Activated T-helper 1 cell treated with anti-CD3 and anti-CD28 coated beads, Interleukin-2, amount 50 U/mL, for 16 hours (primary cell): Measurements from ENCODE around the gene PON3.
"Not testable (repeated sequence)": the region's sequence is repeated elsewhere in the genome, so short reads cannot be mapped to it uniquely, and the experiment has no call there.

Source experiments
- DNase-seq, 2 donors: peaks; one replicate each; pipeline ENCODE4 v3.0.0-alpha.2; 2020; ENCODE audit warnings: low read depth in 1 of 2, low spot score in 1 of 2

The PON3 gene

DNA sequence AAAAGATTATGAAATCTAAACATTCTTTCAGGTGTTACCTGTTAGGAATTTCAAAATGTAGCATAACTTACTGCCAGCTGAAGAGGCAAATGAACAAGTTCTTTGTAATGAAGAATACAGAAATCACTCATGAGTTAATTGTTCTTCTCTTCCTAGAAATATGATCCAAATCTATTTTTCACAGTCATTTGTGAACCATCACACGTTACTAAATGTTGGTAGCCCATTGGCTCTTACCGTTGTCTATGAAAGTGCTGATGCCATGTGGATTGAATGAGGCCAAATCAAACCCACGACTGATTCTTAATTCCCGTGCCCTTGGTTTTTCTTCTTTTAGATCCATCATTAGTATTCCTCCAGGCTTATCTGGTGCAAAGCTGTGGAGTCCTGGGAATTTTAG is 15.9 kb upstream of the PON3 start:
- no peak for DNase-seq

DNA sequence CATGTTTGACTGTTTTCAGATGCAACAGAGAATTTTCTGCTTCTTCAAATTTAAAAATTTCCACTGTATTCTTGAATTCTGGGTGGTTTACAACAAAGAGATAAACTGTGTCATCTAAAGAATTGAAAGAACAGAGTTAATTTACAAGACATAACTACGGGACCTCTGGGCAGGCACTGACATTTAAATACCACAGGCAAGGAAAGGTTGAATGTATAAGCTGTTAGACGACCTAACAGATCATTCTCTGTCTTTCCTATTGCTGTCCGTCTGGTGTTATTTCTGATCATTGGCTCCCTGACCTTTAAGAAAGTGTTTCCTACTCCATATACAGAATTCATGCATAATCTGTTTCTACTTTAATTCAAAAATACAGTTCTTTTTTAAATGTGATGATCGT is 15.5 kb upstream of the PON3 start:
- DNase-seq: no peak

DNA sequence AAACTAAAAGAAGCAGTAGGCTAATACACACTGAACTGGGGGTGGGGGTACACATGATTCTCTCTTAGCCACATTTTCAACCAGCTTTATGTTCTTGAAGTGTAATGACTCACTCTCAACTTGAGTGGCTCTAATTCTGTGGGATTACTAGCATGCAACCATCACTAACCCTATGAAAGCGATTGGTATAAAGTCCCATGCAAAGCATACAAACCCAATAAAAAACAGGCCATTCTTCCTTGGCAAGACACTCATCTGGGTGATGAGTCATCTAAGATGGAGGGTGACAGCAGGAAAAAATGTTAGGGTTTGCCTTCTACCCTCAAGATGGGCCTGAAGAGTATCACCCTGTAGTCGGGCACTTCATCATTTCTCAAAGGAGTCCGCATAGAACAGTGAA is 14.9 kb upstream of the PON3 start:
- no peak for DNase-seq

DNA sequence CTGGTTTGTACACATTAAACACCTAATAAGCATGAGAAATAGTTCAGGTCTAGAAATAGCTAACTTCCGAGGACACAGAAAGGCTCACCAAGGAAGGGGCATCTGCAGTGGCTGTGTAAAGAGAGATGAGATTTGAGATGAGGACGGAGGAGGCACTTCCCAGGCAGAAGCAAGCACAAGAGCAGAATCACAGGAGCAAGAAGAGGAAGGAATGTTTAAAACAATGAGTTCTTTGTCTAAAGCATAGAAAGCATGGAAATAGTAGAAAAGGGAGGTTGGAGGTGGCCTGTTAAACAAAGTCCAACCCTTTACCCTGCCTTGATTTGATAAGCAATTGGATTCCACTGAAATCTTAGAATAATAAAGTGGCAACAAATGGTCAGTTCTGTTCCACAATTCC is 11.6 kb upstream of the PON3 start:
- no peak for DNase-seq

DNA sequence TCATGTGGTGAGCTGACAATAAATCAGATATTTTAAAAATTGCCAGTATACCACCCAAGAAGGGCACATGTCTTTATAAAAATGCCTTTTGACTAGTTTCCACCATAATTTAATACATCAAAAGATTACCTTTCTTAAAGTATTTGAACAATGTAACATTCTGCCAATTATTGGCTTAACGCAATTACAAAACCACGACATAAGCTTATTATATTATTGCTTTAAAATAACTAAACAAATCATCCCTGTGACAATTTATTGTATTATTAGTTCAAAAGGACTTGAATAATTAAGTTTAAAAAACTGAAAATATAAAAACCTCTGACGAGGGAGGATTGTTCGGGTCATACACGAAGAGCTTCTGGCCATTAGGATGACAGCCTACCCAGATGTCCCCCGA is 9.6 kb upstream of the PON3 start:
- no peak for DNase-seq

DNA sequence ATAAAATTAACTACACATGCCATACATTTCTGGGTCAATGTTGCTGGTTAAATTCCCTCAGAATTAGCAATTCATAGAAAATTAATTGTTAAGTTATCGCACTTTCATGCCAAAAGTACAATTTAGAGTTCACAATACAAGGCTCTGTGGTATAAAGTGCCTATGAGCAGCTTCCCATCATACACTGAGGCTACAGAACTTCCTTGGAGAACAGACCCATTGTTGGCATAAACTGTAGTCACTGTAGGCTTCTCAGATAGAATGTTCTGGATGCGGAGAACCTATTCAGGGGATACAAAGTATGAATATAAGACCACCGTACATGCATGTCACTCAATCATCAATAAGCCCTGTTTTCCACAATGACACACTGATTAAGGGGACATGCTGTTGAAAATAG is 9.0 kb upstream of the PON3 start:
- no peak for DNase-seq

DNA sequence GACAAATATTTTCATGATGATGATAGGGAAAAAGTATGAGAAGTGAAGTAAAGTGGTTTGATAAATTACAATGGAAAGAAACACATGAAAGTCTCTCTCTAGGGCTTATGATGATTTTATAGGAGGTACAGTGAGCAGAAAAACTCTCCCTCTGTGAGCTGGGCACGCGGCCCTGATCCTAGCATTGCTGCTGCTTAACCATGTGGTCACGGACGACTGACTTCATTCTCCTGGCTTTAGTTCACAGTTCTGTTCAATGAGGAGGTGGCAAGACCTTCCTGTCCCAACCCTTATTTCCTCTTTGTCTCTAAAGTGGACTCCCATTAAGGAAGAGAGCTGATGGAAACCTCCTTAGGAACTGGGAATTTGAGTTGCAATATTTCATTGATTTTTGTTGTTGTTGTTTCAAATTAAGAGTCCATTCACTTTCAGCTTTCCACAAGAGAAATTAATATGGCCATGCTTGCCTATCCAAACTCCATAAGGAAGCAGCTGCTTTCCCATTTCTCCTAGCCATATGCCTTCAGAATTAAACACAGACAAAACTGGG is 8.2 kb upstream of the PON3 start:
- DNase-seq: no peak

DNA sequence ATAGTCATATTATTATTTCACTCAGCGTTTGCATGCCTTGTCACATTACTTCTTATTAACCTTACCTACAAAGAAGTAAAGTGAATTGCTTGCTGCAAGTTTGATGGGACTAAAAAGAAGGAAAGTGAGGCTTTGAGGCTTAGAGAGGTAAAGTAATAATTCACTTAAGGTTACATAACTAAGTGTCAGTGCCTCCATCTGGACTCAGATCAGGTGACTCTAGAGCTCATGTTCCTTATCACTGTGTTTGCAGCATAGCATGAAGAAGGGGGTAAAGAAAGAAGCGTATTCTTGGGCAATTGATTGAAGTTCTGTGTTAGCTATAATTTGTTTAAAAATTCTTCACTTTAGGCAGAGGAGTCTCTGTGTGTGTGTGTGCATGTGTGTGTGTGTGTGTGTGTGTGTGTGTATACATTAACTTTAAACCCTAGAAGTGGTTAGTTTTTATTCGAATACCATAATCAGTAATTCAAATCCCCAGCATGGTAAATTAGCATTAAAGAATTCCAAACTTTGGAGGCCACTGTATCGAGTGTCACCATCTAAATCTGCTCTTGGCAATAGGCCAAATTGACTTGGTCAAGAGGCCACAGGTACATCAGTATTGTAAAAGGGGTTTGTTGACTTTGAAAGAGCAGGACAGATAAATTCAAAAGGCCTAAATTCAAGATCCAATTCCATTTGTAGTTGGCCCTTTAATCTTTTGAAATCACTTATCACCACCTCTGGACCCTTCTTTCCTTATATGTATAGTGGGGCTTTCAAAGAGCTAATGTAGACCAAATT is 2.2 kb upstream of the PON3 start:
- no peak for DNase-seq

DNA sequence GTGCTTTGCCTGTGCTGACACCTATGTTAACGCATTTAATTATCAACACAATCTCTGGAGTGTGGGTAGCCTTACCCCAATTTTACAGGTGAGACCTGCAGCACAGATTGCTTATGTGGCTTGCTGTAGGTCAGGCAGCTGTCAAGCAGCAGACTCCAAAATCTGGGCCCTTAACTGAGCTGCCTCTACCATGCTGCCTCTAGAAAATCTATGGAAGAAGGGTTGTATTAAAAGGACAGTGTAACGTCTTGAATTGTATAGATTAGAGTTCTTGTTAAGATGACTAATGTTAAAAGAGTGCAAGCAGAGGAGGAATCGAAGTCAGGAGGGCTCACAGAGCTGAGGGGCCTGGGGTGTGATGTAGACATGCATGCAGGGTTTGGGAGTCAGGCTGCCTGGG is 1.2 kb upstream of the PON3 start:
- DNase-seq: no peak

DNA sequence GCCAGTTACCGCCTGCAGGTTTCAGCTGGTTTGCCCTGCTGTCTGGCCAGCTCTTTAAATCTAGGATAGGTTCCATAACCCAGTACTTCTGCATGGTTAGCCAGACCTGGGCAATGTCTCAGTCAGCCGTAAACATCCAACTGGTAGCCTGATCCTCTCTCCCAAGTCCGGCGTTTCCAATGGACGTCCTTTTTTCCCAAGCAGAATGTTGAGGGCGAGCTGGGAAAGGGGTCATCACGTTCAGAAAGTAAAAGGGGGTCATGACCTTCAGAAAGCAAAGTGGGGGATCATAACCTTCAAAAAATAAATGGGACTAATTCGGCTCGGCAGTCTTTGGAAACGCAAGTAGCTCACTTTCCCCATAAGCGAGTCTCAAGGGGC is 430 bp downstream of the PON3 start:
- no peak for DNase-seq

DNA sequence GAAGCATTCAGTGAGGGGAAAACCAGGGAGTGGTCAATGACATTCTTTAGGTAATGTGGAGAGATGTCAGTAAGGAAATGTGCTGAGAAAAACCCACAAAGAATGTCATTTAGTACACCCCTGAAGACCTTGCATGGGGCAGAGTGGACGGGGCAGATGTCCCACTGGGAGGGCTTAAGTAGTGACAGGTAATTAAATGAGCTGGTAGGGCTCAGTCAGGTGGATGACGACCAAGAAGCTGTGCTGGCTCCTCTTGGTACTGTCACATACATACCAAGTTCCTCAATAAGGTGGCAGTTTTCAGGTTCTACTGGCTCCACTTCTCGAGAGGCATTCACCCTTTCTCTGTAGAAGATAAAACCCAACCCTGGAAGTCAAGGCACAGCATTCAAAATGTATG is 1.8 kb downstream of the PON3 start:
- DNase-seq: no peak

DNA sequence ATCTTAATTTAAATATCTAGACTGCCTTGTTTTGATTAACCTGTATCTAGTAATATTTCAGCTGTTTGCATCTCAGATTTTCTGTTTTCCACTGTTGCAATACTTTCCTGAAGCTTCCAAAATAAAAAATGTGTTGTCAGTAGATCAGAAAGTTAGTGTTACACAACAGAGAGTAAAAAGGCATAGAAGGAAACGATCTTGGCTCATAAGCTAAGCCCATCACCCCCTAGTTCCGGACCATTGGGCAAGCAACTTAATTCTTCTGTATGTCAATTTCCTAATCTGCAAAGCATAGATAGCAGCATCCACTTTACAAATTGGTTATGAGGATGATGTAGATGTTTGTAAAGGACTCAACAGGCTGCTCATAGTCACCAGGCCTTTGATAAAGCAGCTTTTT is 4.4 kb downstream of the PON3 start:
- no peak for DNase-seq

DNA sequence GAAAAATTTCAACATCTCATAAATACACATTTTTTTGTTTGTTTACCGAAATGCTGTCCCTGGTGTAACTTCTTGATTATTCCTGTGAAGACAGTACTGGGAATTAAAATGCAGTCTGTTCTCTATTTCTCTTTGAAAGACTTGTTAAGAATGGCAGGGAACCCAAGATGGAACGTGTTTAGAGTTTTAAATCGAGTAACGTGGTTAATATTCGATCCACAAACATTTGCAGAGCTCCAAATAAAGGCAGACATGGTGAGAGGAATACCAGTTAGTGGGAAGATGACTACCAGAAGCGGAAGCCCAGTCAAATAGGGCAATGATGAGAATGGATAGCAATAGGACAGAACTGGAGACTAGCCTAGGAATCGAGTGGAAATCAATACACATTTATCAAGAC is 6.7 kb downstream of the PON3 start:
- DNase-seq: no peak

DNA sequence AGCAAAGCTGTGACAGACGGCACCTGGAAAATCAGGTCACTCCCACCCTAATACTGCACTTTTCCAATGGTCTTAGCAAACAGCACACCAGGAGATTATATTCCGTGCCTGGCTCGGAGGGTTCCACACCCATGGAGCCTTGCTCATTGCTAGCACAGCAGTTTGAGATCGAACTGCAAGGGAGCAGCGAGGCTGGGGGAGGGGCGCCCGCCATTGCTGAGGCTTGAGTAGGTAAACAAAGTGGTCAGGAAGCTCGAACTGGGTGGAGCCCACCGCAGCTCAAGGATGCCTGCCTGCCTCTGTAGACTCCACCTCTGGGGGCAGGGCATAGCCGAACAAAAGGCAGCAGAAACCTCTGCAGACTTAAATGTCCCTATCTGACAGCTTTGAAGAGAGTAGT is 16.7 kb downstream of the PON3 start:
- DNase-seq: not testable (repeated sequence)

DNA sequence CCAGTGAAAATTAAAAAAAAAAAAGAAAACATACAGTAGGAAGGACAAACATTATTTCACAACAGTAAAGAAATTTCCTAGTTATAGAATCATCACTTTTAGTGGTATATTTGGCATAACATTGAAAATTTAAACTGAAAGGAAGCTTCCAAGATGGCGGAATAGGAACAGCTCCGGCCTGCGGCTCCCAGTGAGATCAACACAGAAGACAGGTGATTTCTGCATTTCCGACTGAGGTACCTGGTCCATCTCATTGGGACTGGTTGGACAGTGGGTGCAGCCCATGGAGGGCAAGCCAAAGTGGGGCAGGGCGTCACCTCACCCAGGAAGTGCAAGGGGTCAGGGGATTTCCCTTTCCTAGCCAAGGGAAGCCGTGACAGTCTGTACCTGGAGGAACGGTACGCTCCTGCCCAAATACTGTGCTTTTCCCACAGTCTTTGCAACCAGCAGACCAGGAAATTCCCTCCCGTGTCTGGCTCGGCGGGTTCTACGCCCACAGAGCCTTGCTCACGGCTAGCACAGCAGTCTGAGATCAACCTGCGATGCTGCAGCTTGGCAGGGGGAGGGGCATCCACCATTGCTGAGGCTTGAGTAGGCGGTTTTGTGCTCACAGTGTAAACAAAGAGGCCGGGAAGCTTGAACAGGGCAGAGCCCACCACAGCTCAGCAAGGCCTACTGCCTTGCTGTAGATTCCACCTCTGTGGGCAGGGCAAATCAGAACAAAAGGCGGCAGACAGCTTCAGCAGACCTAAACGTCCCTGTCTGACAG is 19.4 kb downstream of the PON3 start:
- no peak for DNase-seq

DNA sequence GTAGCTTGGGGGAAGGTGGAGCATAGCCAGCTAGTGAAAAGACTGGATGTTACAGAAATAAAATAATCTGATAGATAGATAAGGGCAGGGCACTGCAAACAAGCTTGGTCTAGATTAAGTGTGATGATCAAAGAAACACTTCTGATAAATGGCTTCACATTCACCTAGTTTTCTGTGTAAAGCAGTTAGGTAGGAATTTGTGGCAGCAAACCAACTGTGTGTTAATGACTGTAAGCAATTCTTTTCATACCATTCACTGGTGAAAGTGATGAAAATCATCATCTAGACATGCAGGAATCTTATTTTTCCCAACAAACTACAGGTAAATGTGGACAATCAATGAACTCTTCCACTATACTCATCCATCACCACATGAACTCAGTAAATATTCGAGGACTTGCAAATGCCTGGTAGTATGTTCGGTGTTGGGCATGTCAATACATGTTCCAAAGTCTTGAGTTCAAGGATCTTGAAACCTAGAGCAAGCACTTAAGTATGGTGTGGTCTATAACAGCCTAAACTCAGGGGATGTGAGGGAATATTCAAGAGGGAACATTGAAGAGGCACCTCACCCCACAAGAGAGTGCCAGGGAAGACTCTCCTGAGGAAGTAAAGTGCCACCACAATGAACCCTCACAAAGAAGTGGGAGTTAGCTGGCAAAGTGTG is 20.5 kb downstream of the PON3 start:
- no peak for DNase-seq

DNA sequence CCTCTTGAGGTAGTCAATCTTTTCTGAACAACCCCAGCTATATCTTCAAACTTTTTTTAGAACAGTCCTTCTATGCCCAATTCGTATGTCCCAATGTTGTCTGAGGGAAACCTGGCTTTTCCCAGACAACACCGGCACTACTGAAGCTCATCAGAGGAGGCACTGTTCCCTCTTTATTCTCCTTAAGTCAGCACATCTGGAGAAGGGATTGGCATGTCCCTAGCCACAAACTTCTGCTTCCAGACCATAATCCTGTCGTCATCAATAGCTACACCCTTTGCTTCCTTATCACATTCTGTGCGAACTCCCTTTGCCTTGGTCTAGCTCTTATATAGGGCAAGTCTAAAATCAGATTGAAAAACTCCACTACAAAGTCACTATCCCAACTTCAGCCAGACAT is 22.9 kb downstream of the PON3 start:
- no peak for DNase-seq

DNA sequence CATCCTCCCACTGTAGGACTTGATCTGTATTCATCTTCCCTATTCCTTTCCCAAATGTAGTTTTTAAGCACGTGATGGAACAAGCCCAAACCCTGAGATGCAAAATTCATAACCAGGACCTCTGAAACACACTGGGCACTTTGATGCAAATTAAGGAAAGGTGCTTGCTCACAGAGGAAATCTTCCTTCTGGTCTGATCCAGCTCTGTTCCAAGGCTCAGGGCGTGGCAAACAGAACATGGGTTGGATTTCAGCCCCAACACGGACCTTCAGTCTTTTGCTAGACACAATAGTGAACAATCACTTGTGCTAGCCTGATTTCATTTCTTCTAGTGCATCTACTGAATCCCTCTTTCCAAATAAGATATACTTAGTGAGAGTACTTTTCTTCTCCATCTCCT is 27.9 kb downstream of the PON3 start:
- DNase-seq: no peak

DNA sequence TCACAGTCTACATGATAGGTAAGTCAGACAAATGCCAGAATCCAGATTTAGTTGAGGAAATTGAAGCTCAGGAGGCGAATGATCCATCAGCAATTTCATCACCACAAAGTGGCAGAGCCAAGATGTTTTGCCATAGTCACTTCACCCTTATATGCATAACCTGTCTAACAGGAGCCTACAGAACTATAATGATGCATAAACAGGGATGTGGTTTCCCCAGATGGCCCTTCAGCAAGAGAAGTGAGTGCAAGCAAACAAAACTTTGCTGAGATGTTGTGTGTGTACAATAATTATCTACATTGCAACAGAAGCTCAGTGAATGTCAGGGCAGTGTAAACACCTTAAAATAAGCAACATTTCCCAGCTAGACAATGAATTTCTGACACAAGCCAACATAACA is 28.6 kb downstream of the PON3 start:
- no peak for DNase-seq

DNA sequence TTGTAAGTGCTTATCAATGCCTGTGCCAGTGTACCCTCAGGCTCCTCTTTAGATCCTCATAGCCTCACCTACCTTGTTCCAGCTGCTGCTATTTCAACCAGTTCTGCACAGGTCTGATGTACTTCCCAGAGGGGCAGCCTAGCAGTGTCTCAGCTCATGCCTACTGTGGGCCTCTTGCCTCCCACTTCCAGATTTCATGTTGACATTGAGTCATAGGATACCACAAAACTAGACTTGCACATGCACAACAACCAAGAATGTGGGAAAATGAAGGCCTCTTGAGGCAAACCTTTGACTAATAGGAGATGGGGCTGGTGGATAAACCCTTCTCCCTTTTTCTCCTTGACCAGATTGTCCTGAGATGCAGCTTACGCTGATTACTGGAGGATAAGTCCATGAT is 31.0 kb downstream of the PON3 start:
- no peak for DNase-seq

DNA sequence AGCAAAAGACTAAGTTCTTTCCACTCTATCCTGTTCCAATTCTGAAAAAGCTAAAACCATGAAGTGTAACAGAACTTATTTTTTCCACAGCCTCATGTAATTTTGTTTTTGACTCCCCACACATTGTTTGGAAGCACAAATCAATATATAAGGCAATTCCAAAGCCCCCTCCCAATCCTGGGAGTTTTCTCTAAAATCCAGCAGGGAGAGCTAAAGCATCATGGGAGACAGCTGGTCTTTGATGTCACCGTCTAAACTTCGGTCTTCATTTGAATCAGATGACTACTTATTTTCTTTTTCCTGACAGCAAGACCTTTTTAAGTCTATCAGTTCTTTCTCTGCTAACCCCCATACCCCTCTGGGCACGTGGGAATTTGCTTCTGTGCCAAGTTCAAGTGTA is 38.6 kb downstream of the PON3 start:
- DNase-seq: no peak

DNA sequence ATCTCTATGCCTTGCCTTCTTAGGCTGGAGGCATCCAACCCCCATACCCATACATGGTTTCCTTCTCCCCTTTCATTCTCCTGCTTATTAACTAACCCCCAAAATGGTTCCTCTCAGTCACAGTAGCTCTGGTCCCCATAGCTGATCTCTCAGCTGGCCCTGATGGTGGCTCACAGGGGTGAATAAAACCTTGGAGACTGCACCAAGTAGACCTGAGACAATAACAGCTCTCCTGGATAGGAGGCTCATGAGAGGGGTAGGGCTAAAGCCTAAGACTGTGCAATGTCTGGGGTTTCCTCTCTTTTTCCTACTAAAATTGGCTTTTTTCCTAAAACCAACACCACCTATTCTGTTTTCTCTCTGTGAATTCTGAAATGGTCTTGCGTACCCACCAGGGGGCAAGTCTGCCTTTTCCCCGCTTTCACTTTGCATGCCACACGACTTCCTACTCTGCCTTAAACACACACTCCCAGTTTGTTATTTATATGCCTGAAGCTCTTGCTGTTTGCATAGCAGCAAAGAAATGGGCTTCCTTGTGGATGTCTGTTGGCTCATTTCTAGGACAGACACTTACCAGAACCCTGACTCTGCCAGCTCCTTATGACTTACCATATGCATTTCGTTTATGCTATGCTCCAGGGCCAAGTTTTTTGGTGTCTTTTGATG is 53.4 kb downstream of the PON3 start:
- no peak for DNase-seq
